K562 (cell line): Measurements from ENCODE around the gene MAPK13. TPM values are rescaled to one million over a fixed set of nuclear protein-coding genes. Genes with fewer than 3 reads are reported as not detected.

Source experiments
- ATAC-seq: fragments of 200-7000 bp; cut with Tn5 transposase; 3 replicates; pipeline ENCODE4 v1.9.1; 2020; ENCODE audit warnings: moderate library complexity
- BruUV-seq: library from RNA; stranded (reverse); fragments of 400-500 nt; replicated peaks from 2 replicates; lab custom pipeline; 2021; lab: Mats Ljungman, UMichigan
- CTCF ChIA-PET: fragments of 300-600 bp; formaldehyde crosslinking; extraction: SDS; loops from one replicate; lab custom pipeline; 2021; ENCODE audit warnings: low intra/inter-chr PET ratio; lab: Yijun Ruan, JAX
- POLR2A ChIA-PET: fragments of 300-600, 350-650 bp; sonication (Branson Sonifier 250); formaldehyde crosslinking; extraction: SDS; loops from one replicate; lab custom pipeline; 2021; ENCODE audit warnings: antibody characterized with exemption, inconsistent platforms; lab: Yijun Ruan, JAX
- DNase-seq, 4 experiments: peaks; one replicate each; pipeline versions ENCODE4 v3.0.0 to v3.0.0-alpha.2; 2011 to 2018; ENCODE audit warnings: low spot score in 3 of 4, mixed read lengths in 3 of 4; ENCODE audit errors: extremely low read depth in 1 of 4
- FAIRE-seq: peaks from 2 replicates; lab custom pipeline; 2011; peaks lifted over from hg19 to GRCh38; lab: Jason Lieb, UNC
- H2AFZ ChIP-seq: 2 replicates; pipeline ENCODE4 v1.6.0; 2011; ENCODE audit warnings: low read depth, low read length, control low read depth, inconsistent platforms
- H3K27ac ChIP-seq: fragments of 200-600 bp; 3 replicates; pipeline ENCODE4 v1.8.0; 2011; ENCODE audit warnings: low read depth, mild to moderate bottlenecking, control low read depth, inconsistent platforms, low read length, moderate library complexity, mixed read lengths; ENCODE audit errors: extremely low read depth
- H3K27me3 ChIP-seq, 2 experiments: fragments of 300-600 bp in 1 of 2; 2 replicates in 1 of 2; 3 replicates in 1 of 2; pipeline versions ENCODE4 v1.6.0 to v1.8.0; 2011; ENCODE audit warnings: inconsistent platforms in 2 of 2, low read length in 2 of 2, mild to moderate bottlenecking in 1 of 2, mixed read lengths in 1 of 2, moderate library complexity in 1 of 2; ENCODE audit not compliant: control insufficient read depth in 2 of 2, insufficient read depth in 2 of 2
- H3K36me3 ChIP-seq: fragments of 300-600 bp; 3 replicates; pipeline ENCODE4 v1.8.0; 2011; ENCODE audit warnings: mild to moderate bottlenecking, low read length, inconsistent platforms; ENCODE audit not compliant: control insufficient read depth, insufficient read depth
- H3K4me1 ChIP-seq, 2 experiments: fragments of 200-600 bp in 1 of 2; replicated peaks in 1 of 2; 2 replicates in 1 of 2; 3 replicates in 1 of 2; pipeline versions ENCODE4 v1.5.1 to v1.8.0; 2011; ENCODE audit warnings: inconsistent platforms in 2 of 2, low read length in 2 of 2, mild to moderate bottlenecking in 1 of 2, mixed read lengths in 1 of 2, moderate library complexity in 1 of 2; ENCODE audit not compliant: control insufficient read depth in 2 of 2, insufficient read depth in 2 of 2
- H3K4me2 ChIP-seq: 2 replicates; pipeline ENCODE4 v1.6.1; 2011; ENCODE audit warnings: low read length, control low read depth, inconsistent platforms, mixed read lengths; ENCODE audit not compliant: insufficient read depth
- H3K4me3 ChIP-seq: fragments of 200-600 bp; sonication (generic), shearing (Covaris generic); 2 replicates; pipeline ENCODE4 v1.5.1; 2016; ENCODE audit warnings: control low read depth, inconsistent platforms
- H3K79me2 ChIP-seq: fragments of 200-600 bp; 3 replicates; pipeline ENCODE4 v1.8.0; 2011; ENCODE audit warnings: low read length, inconsistent platforms; ENCODE audit not compliant: control insufficient read depth, insufficient read depth
- H3K9ac ChIP-seq, 2 experiments: 2 replicates each; pipeline versions ENCODE4 v1.6.0 to v1.6.1; 2011; ENCODE audit warnings: low read depth in 2 of 2, low read length in 2 of 2, control low read depth in 1 of 2, inconsistent platforms in 1 of 2, mild to moderate bottlenecking in 1 of 2, mixed read lengths in 1 of 2; ENCODE audit not compliant: insufficient read depth in 1 of 2
- H3K9me1 ChIP-seq: one replicate; pipeline ENCODE4 v1.6.0; 2011; ENCODE audit warnings: inconsistent platforms, mild to moderate bottlenecking, low read length, moderate library complexity; ENCODE audit not compliant: control insufficient read depth, insufficient read depth
- H3K9me3 ChIP-seq: replicated peaks from 2 replicates; pipeline ENCODE4 v1.5.1; 2011; ENCODE audit warnings: low read depth, low read length, inconsistent platforms; ENCODE audit not compliant: control insufficient read depth, insufficient read depth
- H4K20me1 ChIP-seq: replicated peaks from 2 replicates; pipeline ENCODE4 v1.6.1; 2011; ENCODE audit warnings: low read length, inconsistent platforms, mixed read lengths; ENCODE audit not compliant: control insufficient read depth, insufficient read depth
- SETDB1 ChIP-seq: IDR thresholded peaks from one replicate; pipeline ENCODE4 v1.6.1; 2012; ENCODE audit warnings: low read length, control low read depth, inconsistent platforms
- ZNF124 ChIP-seq: sonication (generic); formaldehyde crosslinking; IDR thresholded peaks from 2 replicates; pipeline ENCODE4 v1.8.1; 2022; ENCODE audit warnings: missing genetic modification reagents
- WGBS: fragments of 100-300 bp; shearing (Covaris generic); methylation state at CpG from one replicate; pipeline ENCODE4 v1.1.6; 2016; ENCODE audit warnings: low coverage, mixed read lengths; ENCODE audit not compliant: insufficient coverage; ENCODE audit errors: missing lambda C conversion rate; 5-methylcytosine and 5-hydroxymethylcytosine counted together
- in situ Hi-C: fragments of 300-500 bp; cut with MboI; formaldehyde crosslinking; loops from 4 replicates; pipeline ENCODE4 v1.15.0; 2018; ENCODE audit warnings: inconsistent platforms, mixed read lengths
- intact Hi-C: fragments of 100-400 bp; cut with micrococcal nuclease; formaldehyde crosslinking; loops from 2 replicates; pipeline ENCODE4 v1.14.2; 2022
- polyA plus RNA-seq, 8 experiments: library from polyadenylated mRNA; depleted of rRNA in 4 of 8; stranded (reverse) in 5 of 8; unstranded in 3 of 8; fragments of >200 nt; fragmentation: Nextera tagmentation in 2 of 8; fragmentation: Illumina TruSeq in 1 of 8; extraction: Ambion mirVana in 2 of 8; extraction: Trizol in 1 of 8; gene quantifications; 2 replicates each; pipeline versions ENCODE4 v1.2.1 to v1.2.3, GENCODE V29; 2011 to 2014; ENCODE audit warnings: inconsistent platforms in 1 of 8, missing spikeins in 1 of 8
- total RNA-seq, 7 experiments: library from RNA; depleted of rRNA in 6 of 7; stranded (reverse); fragments of >200 nt in 6 of 7; fragmentation: Illumina TruSeq in 2 of 7; extraction: Trizol in 2 of 7; gene quantifications; 2 replicates each; pipeline versions ENCODE4 v1.2.1 to v1.2.3, GENCODE V29; 2011 to 2021; ENCODE audit warnings: low replicate concordance in 1 of 7
- TF ChIP-seq, protein P1 (sequence below), 2 experiments: fragments of 450-650 bp in 1 of 2; sonication (generic) in 1 of 2; formaldehyde crosslinking in 1 of 2; IDR thresholded peaks; 2 replicates each; pipeline versions ENCODE4 v1.7.1 to v1.9.0; 2016 to 2022; ENCODE audit warnings: inconsistent platforms in 1 of 2, mild to moderate bottlenecking in 1 of 2, missing genetic modification reagents in 1 of 2
- TF ChIP-seq, protein P2 (sequence below): fragments of 450-650 bp; IDR thresholded peaks from 2 replicates; pipeline ENCODE4 v1.6.1; 2016; ENCODE audit warnings: missing biosample characterization, missing genetic modification characterization

MAPK13 gene
- total and polyA plus RNA-seq, 9 of the 15 experiments (the other 6 are each of a cell fraction or from before 2014, with no cell fraction given) = 0.03 to 2.3 (median 0.48) TPM; not detected in 1

DNA sequence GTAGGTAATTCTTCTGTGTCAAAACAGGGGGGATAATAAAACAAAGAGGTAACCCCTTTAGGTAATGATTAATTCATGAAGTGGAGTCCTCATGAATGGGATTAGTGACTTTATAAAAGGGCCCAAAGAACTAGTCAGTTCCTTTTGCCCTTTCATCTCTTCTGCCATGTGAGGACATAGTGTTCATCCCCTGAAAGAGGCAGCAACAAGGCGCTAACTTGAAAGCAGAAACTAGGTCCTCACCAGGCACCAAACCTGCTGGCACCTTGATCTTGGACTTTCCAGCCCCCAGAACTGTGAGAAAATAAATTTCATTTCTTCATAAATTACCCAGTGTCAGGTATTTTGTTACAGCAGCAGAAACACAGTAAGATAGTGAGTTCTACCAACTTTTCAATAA, 49.8 kb downstream of the MAPK13 start:
- no peaks in the 10 kb centered on the region for H3K9me1 ChIP-seq
- no peak overlapping the region for H2AFZ ChIP-seq
- TF ChIP-seq, protein P1, sequence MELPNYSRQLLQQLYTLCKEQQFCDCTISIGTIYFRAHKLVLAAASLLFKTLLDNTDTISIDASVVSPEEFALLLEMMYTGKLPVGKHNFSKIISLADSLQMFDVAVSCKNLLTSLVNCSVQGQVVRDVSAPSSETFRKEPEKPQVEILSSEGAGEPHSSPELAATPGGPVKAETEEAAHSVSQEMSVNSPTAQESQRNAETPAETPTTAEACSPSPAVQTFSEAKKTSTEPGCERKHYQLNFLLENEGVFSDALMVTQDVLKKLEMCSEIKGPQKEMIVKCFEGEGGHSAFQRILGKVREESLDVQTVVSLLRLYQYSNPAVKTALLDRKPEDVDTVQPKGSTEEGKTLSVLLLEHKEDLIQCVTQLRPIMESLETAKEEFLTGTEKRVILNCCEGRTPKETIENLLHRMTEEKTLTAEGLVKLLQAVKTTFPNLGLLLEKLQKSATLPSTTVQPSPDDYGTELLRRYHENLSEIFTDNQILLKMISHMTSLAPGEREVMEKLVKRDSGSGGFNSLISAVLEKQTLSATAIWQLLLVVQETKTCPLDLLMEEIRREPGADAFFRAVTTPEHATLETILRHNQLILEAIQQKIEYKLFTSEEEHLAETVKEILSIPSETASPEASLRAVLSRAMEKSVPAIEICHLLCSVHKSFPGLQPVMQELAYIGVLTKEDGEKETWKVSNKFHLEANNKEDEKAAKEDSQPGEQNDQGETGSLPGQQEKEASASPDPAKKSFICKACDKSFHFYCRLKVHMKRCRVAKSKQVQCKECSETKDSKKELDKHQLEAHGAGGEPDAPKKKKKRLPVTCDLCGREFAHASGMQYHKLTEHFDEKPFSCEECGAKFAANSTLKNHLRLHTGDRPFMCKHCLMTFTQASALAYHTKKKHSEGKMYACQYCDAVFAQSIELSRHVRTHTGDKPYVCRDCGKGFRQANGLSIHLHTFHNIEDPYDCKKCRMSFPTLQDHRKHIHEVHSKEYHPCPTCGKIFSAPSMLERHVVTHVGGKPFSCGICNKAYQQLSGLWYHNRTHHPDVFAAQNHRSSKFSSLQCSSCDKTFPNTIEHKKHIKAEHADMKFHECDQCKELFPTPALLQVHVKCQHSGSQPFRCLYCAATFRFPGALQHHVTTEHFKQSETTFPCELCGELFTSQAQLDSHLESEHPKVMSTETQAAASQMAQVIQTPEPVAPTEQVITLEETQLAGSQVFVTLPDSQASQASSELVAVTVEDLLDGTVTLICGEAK (IDR thresholded peaks at IDR 0.05) = no peak
- TF ChIP-seq, protein P1 (CRISPR knock-in tag; IDR thresholded peaks at IDR 0.05) = no peak
- TF ChIP-seq ZNF124 (CRISPR knock-in tag) (no peak), SETDB1 (no peak)
- TF ChIP-seq, protein P2, sequence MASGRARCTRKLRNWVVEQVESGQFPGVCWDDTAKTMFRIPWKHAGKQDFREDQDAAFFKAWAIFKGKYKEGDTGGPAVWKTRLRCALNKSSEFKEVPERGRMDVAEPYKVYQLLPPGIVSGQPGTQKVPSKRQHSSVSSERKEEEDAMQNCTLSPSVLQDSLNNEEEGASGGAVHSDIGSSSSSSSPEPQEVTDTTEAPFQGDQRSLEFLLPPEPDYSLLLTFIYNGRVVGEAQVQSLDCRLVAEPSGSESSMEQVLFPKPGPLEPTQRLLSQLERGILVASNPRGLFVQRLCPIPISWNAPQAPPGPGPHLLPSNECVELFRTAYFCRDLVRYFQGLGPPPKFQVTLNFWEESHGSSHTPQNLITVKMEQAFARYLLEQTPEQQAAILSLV (tag) = no peak
- in situ Hi-C loops = no loop called here
- WGBS = 4% methylated on average over 1 of the region's 1 CpG
- peaks cover 6% of the 10 kb centered on the region for H3K9me3 ChIP-seq
- ATAC-seq (no peak), FAIRE-seq (no peak), DNase-seq (no peak)
- H3K27me3 ChIP-seq = no peaks in the 10 kb centered on the region
- H3K79me2 ChIP-seq = no peaks in the 10 kb centered on the region
- no peak overlapping the region for H3K27ac ChIP-seq
- no TSS peak for BruUV-seq
- H3K36me3 ChIP-seq = no peaks in the 10 kb centered on the region
- no peaks in the 10 kb centered on the region for H3K4me1 ChIP-seq
- CTCF ChIA-PET = no interaction called here
- H4K20me1 ChIP-seq = no peaks in the 10 kb centered on the region
- H3K9ac ChIP-seq = no peak overlapping the region
- POLR2A ChIA-PET = interaction anchor here (0.6 kb wide), 1 partner anchor 57 kb away, joined by 3 read pairs; no protein-coding TSS in a partner anchor
- intact Hi-C loops = no loop called here
- H3K4me2 ChIP-seq = no peak overlapping the region
- H3K4me3 ChIP-seq = no peak overlapping the region
